Measurements from ENCODE around the gene TAF1D.

Gene TAF1D

GRCh38 chr11:93730108-93731107 lies 10.9 kb downstream of the TAF1D start:
- H3K4me3 Mint-ChIP-seq: no peak overlapping the region
- DNase-seq (ENCODE audit: low spot score in 2 of 2): no peak
- no peaks in the 10 kb centered on the region for H3K27me3 Mint-ChIP-seq
- peaks cover 20% of the 10 kb centered on the region for H3K4me1 Mint-ChIP-seq
- peak overlapping the region; percentile 72 for H3K27ac Mint-ChIP-seq (ENCODE audit: low read depth)
- no peak for ATAC-seq (replicated peaks; ENCODE audit: extremely low read depth, poor library complexity, severe bottlenecking)
- peaks cover 71% of the 10 kb centered on the region for H3K36me3 Mint-ChIP-seq (ENCODE audit: insufficient read depth)
- no peaks in the 10 kb centered on the region for H3K9me3 Mint-ChIP-seq

DNA sequence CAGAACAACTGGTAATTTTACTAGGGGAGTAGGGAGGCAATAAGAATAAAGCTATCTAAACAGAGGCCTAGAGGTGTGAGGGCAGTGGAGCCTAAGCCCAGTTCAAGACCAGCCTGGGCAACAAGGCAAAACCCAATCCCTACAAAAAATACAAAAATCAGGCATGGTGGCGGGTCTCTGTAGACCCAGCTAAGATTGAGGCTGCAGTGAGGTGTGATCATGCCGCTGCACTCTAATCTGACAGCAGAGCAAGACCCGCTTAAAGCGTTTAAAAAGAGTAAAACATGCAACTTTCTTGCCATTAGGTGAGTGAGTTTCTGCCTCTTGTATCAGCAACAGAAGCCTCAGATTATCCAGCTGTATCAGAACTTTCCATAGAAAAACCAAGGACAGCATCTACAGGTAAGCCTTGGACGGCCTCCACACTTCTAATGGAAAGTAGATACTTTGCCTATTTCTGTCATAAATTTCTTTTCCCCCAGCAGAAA lies 12.1 kb downstream of the TAF1D start:
- no peaks in the 10 kb centered on the region for H3K27me3 Mint-ChIP-seq
- DNase-seq (ENCODE audit: low spot score in 2 of 2) (no peak), ATAC-seq (replicated peaks; ENCODE audit: extremely low read depth, poor library complexity, severe bottlenecking) (no peak)
- no peaks in the 10 kb centered on the region for H3K9me3 Mint-ChIP-seq
- peaks cover 10% of the 10 kb centered on the region for H3K4me1 Mint-ChIP-seq
- peaks cover 66% of the 10 kb centered on the region for H3K36me3 Mint-ChIP-seq (ENCODE audit: insufficient read depth)
- H3K27ac Mint-ChIP-seq (ENCODE audit: low read depth): no peak overlapping the region
- H3K4me3 Mint-ChIP-seq: no peak overlapping the region

GRCh38 chr11:93728792-93729128 lies 12.5 kb downstream of the TAF1D start:
- DNase-seq (ENCODE audit: low spot score in 2 of 2): no peak
- no peak overlapping the region for H3K4me3 Mint-ChIP-seq
- no peaks in the 10 kb centered on the region for H3K9me3 Mint-ChIP-seq
- H3K27ac Mint-ChIP-seq (ENCODE audit: low read depth): peak overlapping the region; percentile 38
- H3K36me3 Mint-ChIP-seq (ENCODE audit: insufficient read depth): peaks cover 66% of the 10 kb centered on the region
- no peaks in the 10 kb centered on the region for H3K27me3 Mint-ChIP-seq
- peaks cover 10% of the 10 kb centered on the region for H3K4me1 Mint-ChIP-seq
- ATAC-seq (replicated peaks; ENCODE audit: extremely low read depth, poor library complexity, severe bottlenecking): no peak

DNA sequence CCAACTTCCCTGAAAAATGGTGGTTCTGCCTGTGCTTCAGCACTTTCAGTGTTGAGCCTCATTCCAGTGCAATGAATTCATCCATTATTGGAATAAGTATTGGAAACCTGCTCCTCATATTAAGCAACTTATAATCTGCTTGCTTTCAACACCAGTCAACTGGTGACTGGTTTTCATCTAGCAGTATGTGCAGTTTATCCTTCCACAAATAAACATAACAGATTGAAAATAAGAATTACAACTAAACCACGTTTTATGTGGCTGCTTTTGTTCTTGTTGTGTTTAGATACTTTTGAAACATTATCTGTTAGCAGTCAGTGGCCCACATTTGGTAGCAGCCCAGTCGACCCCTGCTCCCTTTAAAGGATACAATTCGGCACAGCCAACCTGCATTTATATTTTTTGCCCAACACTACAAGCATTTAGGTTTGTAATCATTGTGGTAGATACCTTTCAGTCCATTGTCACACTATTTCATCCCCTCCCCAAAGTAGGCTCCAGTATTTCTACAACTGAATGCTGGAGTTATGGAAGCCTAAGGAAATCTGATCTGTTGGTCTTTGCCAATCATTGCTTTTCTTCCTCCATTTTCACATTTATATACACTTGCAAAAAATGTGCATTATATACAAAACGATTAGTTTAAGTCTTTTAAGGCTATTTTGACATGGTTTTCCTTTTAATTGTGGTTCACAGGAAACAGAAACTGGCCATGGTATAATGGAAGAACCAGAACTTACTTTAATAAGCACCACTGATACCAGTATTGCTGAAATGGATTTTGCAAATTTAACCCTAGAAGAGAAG lies 13.1 kb downstream of the TAF1D start:
- Mint-ChIP-seq H3K27ac (ENCODE audit: low read depth) (peak overlapping the region; percentile 38), H3K36me3 (ENCODE audit: insufficient read depth) (peaks cover 64% of the 10 kb centered on the region), H3K27me3 (no peaks in the 10 kb centered on the region), H3K4me1 (peaks cover 10% of the 10 kb centered on the region), H3K9me3 (no peaks in the 10 kb centered on the region), H3K4me3 (no peak overlapping the region)
- DNase-seq (ENCODE audit: low spot score in 2 of 2) (no peak), ATAC-seq (replicated peaks; ENCODE audit: extremely low read depth, poor library complexity, severe bottlenecking) (no peak)

DNA sequence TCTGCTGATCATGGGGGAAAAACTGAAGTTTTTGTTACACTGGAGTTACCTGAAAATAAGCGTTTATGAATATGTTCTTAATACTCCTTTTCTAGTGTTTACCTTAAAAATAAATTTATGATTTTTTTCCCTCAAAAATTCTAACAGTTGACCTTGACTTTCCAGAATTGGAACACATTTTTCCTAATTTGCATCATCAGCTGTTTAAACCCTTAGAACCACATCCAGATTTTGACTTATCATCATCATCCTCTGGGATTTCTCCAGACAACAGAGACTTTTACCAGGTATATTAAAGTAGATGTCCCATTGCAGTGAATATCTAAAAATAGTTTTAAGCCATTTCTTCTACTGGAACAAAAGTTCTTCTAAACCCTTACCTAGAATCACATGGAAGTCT lies 17.2 kb downstream of the TAF1D start:
- Mint-ChIP-seq H3K27ac (ENCODE audit: low read depth) (no peak overlapping the region), H3K4me3 (no peak overlapping the region)

DNA sequence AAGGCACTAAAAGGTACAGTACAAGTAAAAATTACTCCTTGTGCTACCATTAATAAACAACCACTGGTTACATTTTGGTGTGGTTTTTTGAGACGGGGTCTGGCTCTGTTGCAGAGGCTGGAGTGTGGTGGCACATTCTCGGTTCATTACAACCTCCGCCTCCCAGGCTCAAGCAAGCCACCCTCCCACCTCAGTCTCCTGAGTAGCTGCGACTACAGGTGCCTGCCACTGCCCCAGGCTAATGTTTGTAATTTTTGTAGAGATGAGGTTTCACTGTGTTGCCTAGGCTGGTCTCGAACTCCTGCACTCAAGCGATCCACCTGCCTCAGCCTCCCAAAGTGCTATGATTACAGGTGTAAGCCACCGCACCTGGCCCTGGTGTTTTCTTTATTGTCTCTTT lies 20.8 kb downstream of the TAF1D start:
- Mint-ChIP-seq H3K9me3 (no peaks in the 10 kb centered on the region), H3K27ac (ENCODE audit: low read depth) (no peak overlapping the region), H3K4me1 (peaks cover 18% of the 10 kb centered on the region), H3K36me3 (ENCODE audit: insufficient read depth) (peaks cover 24% of the 10 kb centered on the region), H3K27me3 (no peaks in the 10 kb centered on the region), H3K4me3 (no peak overlapping the region)
- ATAC-seq (replicated peaks; ENCODE audit: extremely low read depth, poor library complexity, severe bottlenecking): no peak
- DNase-seq (ENCODE audit: low spot score in 2 of 2): no peak

More for the DNA sequence above, 17.2 kb downstream of the TAF1D start:
- H3K27me3 Mint-ChIP-seq: no peaks in the 10 kb centered on the region
- ATAC-seq (replicated peaks; ENCODE audit: extremely low read depth, poor library complexity, severe bottlenecking) (no peak), DNase-seq (ENCODE audit: low spot score in 2 of 2) (no peak)
- no peaks in the 10 kb centered on the region for H3K9me3 Mint-ChIP-seq
- peaks cover 10% of the 10 kb centered on the region for H3K4me1 Mint-ChIP-seq
- peaks cover 40% of the 10 kb centered on the region for H3K36me3 Mint-ChIP-seq (ENCODE audit: insufficient read depth)

DNA sequence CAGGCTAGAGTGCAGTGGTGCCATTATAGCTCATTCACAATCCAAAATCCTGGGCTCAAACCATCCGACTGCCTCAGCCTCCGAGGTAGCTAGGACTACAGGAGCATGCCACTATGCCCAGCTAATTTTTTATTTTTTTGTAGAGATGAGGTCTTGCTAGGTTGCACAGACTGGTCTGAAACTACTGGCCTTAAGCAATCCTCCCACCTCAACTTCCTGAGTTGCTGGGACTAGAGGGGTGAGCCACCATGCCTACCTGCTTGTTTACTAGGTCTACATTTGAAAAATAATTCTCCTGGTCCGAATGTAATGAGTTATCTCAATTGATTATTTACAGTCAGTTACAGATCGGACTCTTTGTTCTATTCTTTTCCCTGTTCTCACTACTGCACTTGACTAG lies 22.0 kb downstream of the TAF1D start:
- Mint-ChIP-seq H3K36me3 (ENCODE audit: insufficient read depth) (peaks cover 18% of the 10 kb centered on the region), H3K4me3 (no peak overlapping the region)

DNA sequence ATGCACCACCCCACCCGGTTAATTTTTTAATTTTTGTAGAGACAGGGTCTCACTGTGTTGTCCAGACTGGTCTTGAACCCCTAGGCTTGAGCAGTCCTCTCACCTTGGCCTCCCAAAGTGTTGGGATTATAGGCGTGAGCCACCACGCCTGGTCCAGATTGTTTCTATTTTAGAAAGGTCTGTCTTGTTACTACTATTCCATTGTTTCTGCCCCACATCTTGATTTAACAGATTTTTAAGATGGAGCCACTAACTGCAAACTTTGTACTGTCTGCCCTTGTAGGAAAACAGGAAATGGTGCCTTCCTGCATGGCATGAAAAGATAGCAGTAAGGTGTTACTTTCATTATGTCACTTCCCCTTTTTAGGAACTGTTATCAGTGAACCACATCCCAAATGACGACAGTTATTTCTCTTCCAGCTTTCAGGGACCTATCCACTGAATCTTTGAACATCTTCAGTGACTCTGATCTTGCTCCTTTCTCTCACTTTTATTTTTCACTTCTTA lies 23.2 kb downstream of the TAF1D start:
- H3K27ac Mint-ChIP-seq (ENCODE audit: low read depth): peak overlapping the region; percentile 75
- peaks cover 18% of the 10 kb centered on the region for H3K4me1 Mint-ChIP-seq
- H3K36me3 Mint-ChIP-seq (ENCODE audit: insufficient read depth): peaks cover 17% of the 10 kb centered on the region
- DNase-seq (ENCODE audit: low spot score in 2 of 2) (no peak), ATAC-seq (replicated peaks; ENCODE audit: extremely low read depth, poor library complexity, severe bottlenecking) (peak; percentile 68)
- no peaks in the 10 kb centered on the region for H3K27me3 Mint-ChIP-seq
- no peaks in the 10 kb centered on the region for H3K9me3 Mint-ChIP-seq
- H3K4me3 Mint-ChIP-seq: peak overlapping the region; percentile 5

More for the DNA sequence above, 22.0 kb downstream of the TAF1D start:
- Mint-ChIP-seq H3K4me1 (peaks cover 18% of the 10 kb centered on the region), H3K27me3 (no peaks in the 10 kb centered on the region), H3K9me3 (no peaks in the 10 kb centered on the region), H3K27ac (ENCODE audit: low read depth) (no peak overlapping the region)
- DNase-seq (ENCODE audit: low spot score in 2 of 2) (no peak), ATAC-seq (replicated peaks; ENCODE audit: extremely low read depth, poor library complexity, severe bottlenecking) (no peak)

- Mint-ChIP-seq H3K27me3 (no peaks in the 10 kb centered on the region), H3K27ac (ENCODE audit: low read depth) (peak overlapping the region; percentile 75)
These were observed 23.8 kb downstream of the TAF1D start for GRCh38 chr11:93717501-93717900.

GRCh38 chr11:93715797-93716396 lies 25.4 kb downstream of the TAF1D start:
- H3K4me1 Mint-ChIP-seq: peaks cover 25% of the 10 kb centered on the region
- H3K27ac Mint-ChIP-seq (ENCODE audit: low read depth): peak overlapping the region; percentile 6
- H3K9me3 Mint-ChIP-seq: peaks cover 4% of the 10 kb centered on the region
- no peaks in the 10 kb centered on the region for H3K27me3 Mint-ChIP-seq
- DNase-seq (ENCODE audit: low spot score in 2 of 2): no peak
- ATAC-seq (replicated peaks; ENCODE audit: extremely low read depth, poor library complexity, severe bottlenecking): no peak
- peaks cover 14% of the 10 kb centered on the region for H3K36me3 Mint-ChIP-seq (ENCODE audit: insufficient read depth)
- no peak overlapping the region for H3K4me3 Mint-ChIP-seq

More at GRCh38 chr11:93717501-93717900, 23.8 kb downstream of the TAF1D start:
- no peaks in the 10 kb centered on the region for H3K9me3 Mint-ChIP-seq
- ATAC-seq (replicated peaks; ENCODE audit: extremely low read depth, poor library complexity, severe bottlenecking): no peak
- H3K36me3 Mint-ChIP-seq (ENCODE audit: insufficient read depth): peaks cover 19% of the 10 kb centered on the region
- H3K4me1 Mint-ChIP-seq: peaks cover 23% of the 10 kb centered on the region
- DNase-seq (ENCODE audit: low spot score in 2 of 2): no peak
- H3K4me3 Mint-ChIP-seq: no peak overlapping the region

DNA sequence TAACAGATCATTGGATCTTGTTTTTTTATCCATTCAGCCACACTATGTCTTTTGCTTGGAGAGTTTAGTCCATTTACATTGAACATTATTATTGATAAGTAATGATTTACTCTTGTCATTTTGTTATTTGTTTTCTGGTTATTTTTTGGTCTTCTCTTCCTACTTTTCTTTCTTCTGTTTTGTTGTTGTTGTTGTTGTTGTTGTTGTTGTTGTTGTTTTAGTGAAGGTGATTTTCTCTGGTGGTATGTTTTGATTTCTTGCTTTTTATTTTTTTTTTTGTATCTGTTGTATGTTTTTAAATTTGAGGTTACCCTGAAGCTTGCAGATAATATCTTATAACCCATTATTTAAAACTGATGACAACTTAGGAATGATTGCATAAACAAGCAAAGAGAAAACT lies 28.6 kb downstream of the TAF1D start:
- Mint-ChIP-seq H3K9me3 (peaks cover 11% of the 10 kb centered on the region), H3K36me3 (ENCODE audit: insufficient read depth) (peaks cover 21% of the 10 kb centered on the region), H3K27me3 (no peaks in the 10 kb centered on the region), H3K4me3 (no peak overlapping the region), H3K27ac (ENCODE audit: low read depth) (peak overlapping the region; percentile 71), H3K4me1 (peaks cover 15% of the 10 kb centered on the region)
- DNase-seq (ENCODE audit: low spot score in 2 of 2) (no peak), ATAC-seq (replicated peaks; ENCODE audit: extremely low read depth, poor library complexity, severe bottlenecking) (no peak)

DNA sequence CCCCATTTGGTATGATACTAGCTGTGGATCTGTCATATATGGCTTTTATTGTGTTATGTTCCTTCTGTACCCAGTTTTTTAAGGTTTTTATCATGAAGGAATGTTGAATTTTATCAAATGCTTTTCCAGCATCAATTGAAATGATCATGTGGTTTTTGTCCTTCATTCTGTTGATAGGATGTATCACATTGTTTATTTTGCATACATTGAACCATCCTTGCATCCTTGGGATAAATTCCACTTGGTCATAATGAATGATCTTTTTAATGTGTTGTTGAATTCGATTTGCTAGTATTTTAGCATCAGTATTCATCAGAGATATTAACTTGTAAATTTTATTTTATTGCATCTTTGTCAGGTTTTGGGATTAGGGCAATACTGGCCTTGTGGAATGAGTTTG lies 31.1 kb downstream of the TAF1D start:
- Mint-ChIP-seq H3K4me3 (no peak overlapping the region), H3K4me1 (peaks cover 7% of the 10 kb centered on the region), H3K27ac (ENCODE audit: low read depth) (no peak overlapping the region), H3K9me3 (peaks cover 11% of the 10 kb centered on the region), H3K27me3 (no peaks in the 10 kb centered on the region), H3K36me3 (ENCODE audit: insufficient read depth) (peaks cover 27% of the 10 kb centered on the region)
- ATAC-seq (replicated peaks; ENCODE audit: extremely low read depth, poor library complexity, severe bottlenecking): no peak
- no peak for DNase-seq (ENCODE audit: low spot score in 2 of 2)

Measured in central memory CD8-positive, alpha-beta T cell (primary cell).